K562 (cell line): Measurements from ENCODE around the gene MYOM3. TPM values are rescaled to one million over a fixed set of nuclear protein-coding genes. Genes with fewer than 3 reads are reported as not detected.

Source experiments
- ATAC-seq: fragments of 200-7000 bp; cut with Tn5 transposase; 3 replicates; pipeline ENCODE4 v1.9.1; 2020; ENCODE audit warnings: moderate library complexity
- BruUV-seq: library from RNA; stranded (reverse); fragments of 400-500 nt; replicated peaks from 2 replicates; lab custom pipeline; 2021; lab: Mats Ljungman, UMichigan
- CTCF ChIA-PET: fragments of 300-600 bp; formaldehyde crosslinking; extraction: SDS; loops from one replicate; lab custom pipeline; 2021; ENCODE audit warnings: low intra/inter-chr PET ratio; lab: Yijun Ruan, JAX
- POLR2A ChIA-PET: fragments of 300-600, 350-650 bp; sonication (Branson Sonifier 250); formaldehyde crosslinking; extraction: SDS; loops from one replicate; lab custom pipeline; 2021; ENCODE audit warnings: antibody characterized with exemption, inconsistent platforms; lab: Yijun Ruan, JAX
- DNase-seq, 4 experiments: peaks; one replicate each; pipeline versions ENCODE4 v3.0.0 to v3.0.0-alpha.2; 2011 to 2018; ENCODE audit warnings: low spot score in 3 of 4, mixed read lengths in 3 of 4; ENCODE audit errors: extremely low read depth in 1 of 4
- FAIRE-seq: peaks from 2 replicates; lab custom pipeline; 2011; peaks lifted over from hg19 to GRCh38; lab: Jason Lieb, UNC
- H2AFZ ChIP-seq: 2 replicates; pipeline ENCODE4 v1.6.0; 2011; ENCODE audit warnings: low read depth, low read length, control low read depth, inconsistent platforms
- H3K27ac ChIP-seq: fragments of 200-600 bp; 3 replicates; pipeline ENCODE4 v1.8.0; 2011; ENCODE audit warnings: low read depth, mild to moderate bottlenecking, control low read depth, inconsistent platforms, low read length, moderate library complexity, mixed read lengths; ENCODE audit errors: extremely low read depth
- H3K27me3 ChIP-seq, 2 experiments: fragments of 300-600 bp in 1 of 2; 2 replicates in 1 of 2; 3 replicates in 1 of 2; pipeline versions ENCODE4 v1.6.0 to v1.8.0; 2011; ENCODE audit warnings: inconsistent platforms in 2 of 2, low read length in 2 of 2, mild to moderate bottlenecking in 1 of 2, mixed read lengths in 1 of 2, moderate library complexity in 1 of 2; ENCODE audit not compliant: control insufficient read depth in 2 of 2, insufficient read depth in 2 of 2
- H3K36me3 ChIP-seq: fragments of 300-600 bp; 3 replicates; pipeline ENCODE4 v1.8.0; 2011; ENCODE audit warnings: mild to moderate bottlenecking, low read length, inconsistent platforms; ENCODE audit not compliant: control insufficient read depth, insufficient read depth
- H3K4me1 ChIP-seq, 2 experiments: fragments of 200-600 bp in 1 of 2; replicated peaks in 1 of 2; 2 replicates in 1 of 2; 3 replicates in 1 of 2; pipeline versions ENCODE4 v1.5.1 to v1.8.0; 2011; ENCODE audit warnings: inconsistent platforms in 2 of 2, low read length in 2 of 2, mild to moderate bottlenecking in 1 of 2, mixed read lengths in 1 of 2, moderate library complexity in 1 of 2; ENCODE audit not compliant: control insufficient read depth in 2 of 2, insufficient read depth in 2 of 2
- H3K4me2 ChIP-seq: 2 replicates; pipeline ENCODE4 v1.6.1; 2011; ENCODE audit warnings: low read length, control low read depth, inconsistent platforms, mixed read lengths; ENCODE audit not compliant: insufficient read depth
- H3K4me3 ChIP-seq: fragments of 200-600 bp; sonication (generic), shearing (Covaris generic); 2 replicates; pipeline ENCODE4 v1.5.1; 2016; ENCODE audit warnings: control low read depth, inconsistent platforms
- H3K79me2 ChIP-seq: fragments of 200-600 bp; 3 replicates; pipeline ENCODE4 v1.8.0; 2011; ENCODE audit warnings: low read length, inconsistent platforms; ENCODE audit not compliant: control insufficient read depth, insufficient read depth
- H3K9ac ChIP-seq, 2 experiments: 2 replicates each; pipeline versions ENCODE4 v1.6.0 to v1.6.1; 2011; ENCODE audit warnings: low read depth in 2 of 2, low read length in 2 of 2, control low read depth in 1 of 2, inconsistent platforms in 1 of 2, mild to moderate bottlenecking in 1 of 2, mixed read lengths in 1 of 2; ENCODE audit not compliant: insufficient read depth in 1 of 2
- H3K9me1 ChIP-seq: one replicate; pipeline ENCODE4 v1.6.0; 2011; ENCODE audit warnings: inconsistent platforms, mild to moderate bottlenecking, low read length, moderate library complexity; ENCODE audit not compliant: control insufficient read depth, insufficient read depth
- H3K9me3 ChIP-seq: replicated peaks from 2 replicates; pipeline ENCODE4 v1.5.1; 2011; ENCODE audit warnings: low read depth, low read length, inconsistent platforms; ENCODE audit not compliant: control insufficient read depth, insufficient read depth
- H4K20me1 ChIP-seq: replicated peaks from 2 replicates; pipeline ENCODE4 v1.6.1; 2011; ENCODE audit warnings: low read length, inconsistent platforms, mixed read lengths; ENCODE audit not compliant: control insufficient read depth, insufficient read depth
- DDX20 ChIP-seq: fragments of 450-650 bp; IDR thresholded peaks from 2 replicates; pipeline ENCODE4 v1.6.1; 2016; ENCODE audit warnings: missing genetic modification characterization, low read depth, mild to moderate bottlenecking, missing compliant biosample characterization, moderate library complexity
- FOSL1 ChIP-seq: fragments of 200-800 bp; sonication (Bioruptor generic); conservative IDR thresholded peaks from 2 replicates; pipeline ENCODE4 v1.6.1; 2016; ENCODE audit warnings: missing genetic modification characterization, missing compliant biosample characterization
- KDM5B ChIP-seq: fragments of 200-600 bp; sonication (generic); IDR thresholded peaks from 2 replicates; pipeline ENCODE4 v1.6.1; 2012; ENCODE audit warnings: low read depth, mild to moderate bottlenecking, moderate library complexity, low read length, control low read depth, inconsistent platforms; ENCODE audit not compliant: insufficient replicate concordance
- MBD2 ChIP-seq: sonication (generic); IDR thresholded peaks from 2 replicates; pipeline ENCODE4 v1.6.1; 2016; ENCODE audit warnings: low read depth, borderline replicate concordance
- MIER1 ChIP-seq: fragments of 450-650 bp; IDR thresholded peaks from 2 replicates; pipeline ENCODE4 v1.6.1; 2016; ENCODE audit warnings: antibody characterized with exemption, mild to moderate bottlenecking, low read depth
- SREBF1 ChIP-seq: fragments of 150-350 bp; IDR thresholded peaks from 2 replicates; pipeline ENCODE4 v1.6.1; 2014; ENCODE audit warnings: antibody characterized with exemption, low read depth, low read length, borderline replicate concordance
- WGBS: fragments of 100-300 bp; shearing (Covaris generic); methylation state at CpG from one replicate; pipeline ENCODE4 v1.1.6; 2016; ENCODE audit warnings: low coverage, mixed read lengths; ENCODE audit not compliant: insufficient coverage; ENCODE audit errors: missing lambda C conversion rate; 5-methylcytosine and 5-hydroxymethylcytosine counted together
- in situ Hi-C: fragments of 300-500 bp; cut with MboI; formaldehyde crosslinking; loops from 4 replicates; pipeline ENCODE4 v1.15.0; 2018; ENCODE audit warnings: inconsistent platforms, mixed read lengths
- intact Hi-C: fragments of 100-400 bp; cut with micrococcal nuclease; formaldehyde crosslinking; loops from 2 replicates; pipeline ENCODE4 v1.14.2; 2022
- polyA plus RNA-seq, 8 experiments: library from polyadenylated mRNA; depleted of rRNA in 4 of 8; stranded (reverse) in 5 of 8; unstranded in 3 of 8; fragments of >200 nt; fragmentation: Nextera tagmentation in 2 of 8; fragmentation: Illumina TruSeq in 1 of 8; extraction: Ambion mirVana in 2 of 8; extraction: Trizol in 1 of 8; gene quantifications; 2 replicates each; pipeline versions ENCODE4 v1.2.1 to v1.2.3, GENCODE V29; 2011 to 2014; ENCODE audit warnings: inconsistent platforms in 1 of 8, missing spikeins in 1 of 8
- total RNA-seq, 7 experiments: library from RNA; depleted of rRNA in 6 of 7; stranded (reverse); fragments of >200 nt in 6 of 7; fragmentation: Illumina TruSeq in 2 of 7; extraction: Trizol in 2 of 7; gene quantifications; 2 replicates each; pipeline versions ENCODE4 v1.2.1 to v1.2.3, GENCODE V29; 2011 to 2021; ENCODE audit warnings: low replicate concordance in 1 of 7
- TF ChIP-seq, protein P1 (sequence below): sonication (generic); formaldehyde crosslinking; IDR thresholded peaks from 2 replicates; pipeline ENCODE4 v1.8.1; 2022; ENCODE audit warnings: missing genetic modification reagents

The MYOM3 gene
- total and polyA plus RNA-seq, 9 of the 15 experiments (the other 6 are each of a cell fraction or from before 2014, with no cell fraction given) = 0.01 TPM; not detected in 8

DNA sequence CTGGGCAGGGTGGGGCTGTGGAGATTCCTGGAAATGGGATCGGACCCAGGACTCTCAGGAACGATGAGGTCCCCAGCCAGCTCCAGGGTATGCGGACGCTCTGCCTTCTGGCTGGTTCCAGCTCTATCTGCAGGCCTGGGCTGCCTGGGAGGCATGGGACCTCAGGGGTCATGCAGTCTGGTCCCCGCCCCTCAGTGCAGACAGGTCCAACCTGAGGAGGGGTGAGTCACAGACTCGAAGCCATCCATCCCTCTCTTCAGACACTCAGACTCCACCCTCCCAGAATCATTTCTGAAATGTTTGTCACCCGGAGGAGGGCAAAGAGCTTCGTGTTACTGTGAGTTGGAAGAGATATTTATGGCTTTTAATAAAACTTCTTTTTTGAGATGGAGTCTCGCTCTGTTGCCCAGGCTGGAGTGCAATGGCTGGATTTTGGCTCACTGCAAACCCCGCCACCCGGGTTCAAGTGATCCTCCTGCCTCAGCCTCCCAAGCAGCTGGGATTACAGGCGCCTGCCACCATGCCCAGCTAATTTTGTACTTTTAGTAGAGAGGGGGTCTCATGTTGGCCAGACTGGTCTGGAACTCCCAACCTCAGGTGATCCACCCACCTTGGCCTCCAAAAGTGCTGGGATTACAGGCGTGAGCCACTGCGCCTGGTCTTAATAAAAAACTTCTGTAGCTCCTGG is 5.9 kb upstream of the MYOM3 start:
- H3K4me1 ChIP-seq = no peaks in the 10 kb centered on the region; a peak in 1 of 5 replicates
- no peaks in the 10 kb centered on the region for H3K36me3 ChIP-seq
- H3K9ac ChIP-seq = no peak overlapping the region
- H3K4me3 ChIP-seq = no peak overlapping the region
- in situ Hi-C loops = no loop called here
- no peaks in the 10 kb centered on the region for H3K79me2 ChIP-seq
- peaks cover 9% of the 10 kb centered on the region for H4K20me1 ChIP-seq
- no peak overlapping the region for H3K4me2 ChIP-seq
- TF ChIP-seq MBD2 (no peak), DDX20 (no peak), KDM5B (no peak), FOSL1 (tag) (0 out of 2 replicates have a peak, but pooled peaks have one; percentile 39), SREBF1 (no peak), MIER1 (no peak)
- TF ChIP-seq, protein P1, sequence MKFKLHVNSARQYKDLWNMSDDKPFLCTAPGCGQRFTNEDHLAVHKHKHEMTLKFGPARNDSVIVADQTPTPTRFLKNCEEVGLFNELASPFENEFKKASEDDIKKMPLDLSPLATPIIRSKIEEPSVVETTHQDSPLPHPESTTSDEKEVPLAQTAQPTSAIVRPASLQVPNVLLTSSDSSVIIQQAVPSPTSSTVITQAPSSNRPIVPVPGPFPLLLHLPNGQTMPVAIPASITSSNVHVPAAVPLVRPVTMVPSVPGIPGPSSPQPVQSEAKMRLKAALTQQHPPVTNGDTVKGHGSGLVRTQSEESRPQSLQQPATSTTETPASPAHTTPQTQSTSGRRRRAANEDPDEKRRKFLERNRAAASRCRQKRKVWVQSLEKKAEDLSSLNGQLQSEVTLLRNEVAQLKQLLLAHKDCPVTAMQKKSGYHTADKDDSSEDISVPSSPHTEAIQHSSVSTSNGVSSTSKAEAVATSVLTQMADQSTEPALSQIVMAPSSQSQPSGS (CRISPR knock-in tag) = no peak
- POLR2A ChIA-PET = interaction anchor here (1.0 kb wide), 1 partner anchor 18 kb away, joined by 3 read pairs; no protein-coding TSS in a partner anchor
- intact Hi-C loops = no loop called here
- no peaks in the 10 kb centered on the region for H3K9me3 ChIP-seq
- ATAC-seq (peak; percentile 39; the same call in 1 of the 3 replicates), DNase-seq (no peak), FAIRE-seq (no peak)
- no peak overlapping the region for H2AFZ ChIP-seq
- peaks cover 34 to 86% of the 10 kb centered on the region in 2 experiments for H3K27me3 ChIP-seq
- WGBS = 6% methylated on average over 14 of the region's 14 CpGs
- no peak overlapping the region for H3K27ac ChIP-seq
- CTCF ChIA-PET = no interaction called here
- H3K9me1 ChIP-seq = no peaks in the 10 kb centered on the region
- no TSS peak for BruUV-seq
